NCI-H2227 (cell line): ENCODE results near the gene PCTP.
A peak's percentile ranks its signal among the peaks of the same experiment; 100 is the strongest.

Source experiments
- DNase-seq: peaks from one replicate; lab custom pipeline; 2025; ENCODE audit not compliant: unreplicated experiment; lab: John Stamatoyannopoulos, UW

Gene PCTP

DNA sequence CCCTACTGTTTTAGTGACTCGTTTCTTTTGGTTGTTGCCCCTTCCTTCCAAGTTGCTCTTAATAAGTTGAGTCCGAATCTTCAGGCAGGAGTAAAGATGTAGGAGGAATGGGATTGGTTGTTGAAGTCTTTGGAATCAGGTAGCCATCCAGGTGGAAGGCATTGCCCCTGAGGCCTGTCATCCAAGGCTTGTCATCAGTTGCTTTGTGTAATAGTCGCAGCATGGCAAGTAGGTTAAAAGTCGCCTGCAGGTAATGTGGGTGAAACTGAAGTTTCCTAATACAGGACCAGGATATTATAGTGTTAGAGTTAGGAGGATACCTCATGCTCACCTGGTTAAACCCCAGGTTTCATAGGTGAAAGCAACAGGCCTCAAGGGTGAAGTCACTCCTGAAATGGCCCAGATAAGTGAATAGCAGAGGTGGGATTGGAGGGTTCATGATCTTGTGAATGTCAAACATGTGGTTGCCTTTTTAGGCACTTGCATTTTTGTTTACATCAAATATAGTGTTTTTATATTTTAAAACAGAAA is 934 bp downstream of the PCTP start:
- no peak for DNase-seq

- DNase-seq: no peak
Observed at GRCh38 chr17:55756689-55757088, 5.8 kb downstream of the PCTP start.

DNA sequence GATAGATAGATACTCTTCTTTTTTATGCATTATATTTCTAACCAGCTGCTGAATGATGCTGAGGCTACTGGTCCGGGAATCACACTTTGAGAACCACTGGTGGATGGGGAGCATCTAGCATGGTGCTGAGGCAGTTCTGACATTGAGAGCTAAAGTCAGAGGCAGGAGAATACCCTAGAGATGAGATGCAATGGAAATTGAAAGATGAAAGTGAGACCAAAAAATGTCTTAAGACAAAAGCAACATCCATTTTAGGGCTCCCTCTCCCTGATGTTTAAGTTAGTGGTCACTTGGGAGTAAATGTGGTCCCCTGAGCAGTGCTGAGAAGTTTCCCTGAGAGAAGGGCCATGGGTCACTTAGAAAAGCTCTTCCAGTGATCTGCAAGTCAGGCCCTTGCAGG is 6.8 kb downstream of the PCTP start:
- no peak for DNase-seq

- DNase-seq: no peak
Observed at GRCh38 chr17:55758171-55758570, 7.3 kb downstream of the PCTP start.

GRCh38 chr17:55760643-55761355 is 9.9 kb downstream of the PCTP start:
- DNase-seq: no peak

GRCh38 chr17:55762086-55762858 is 11.4 kb downstream of the PCTP start:
- DNase-seq: no peak

DNA sequence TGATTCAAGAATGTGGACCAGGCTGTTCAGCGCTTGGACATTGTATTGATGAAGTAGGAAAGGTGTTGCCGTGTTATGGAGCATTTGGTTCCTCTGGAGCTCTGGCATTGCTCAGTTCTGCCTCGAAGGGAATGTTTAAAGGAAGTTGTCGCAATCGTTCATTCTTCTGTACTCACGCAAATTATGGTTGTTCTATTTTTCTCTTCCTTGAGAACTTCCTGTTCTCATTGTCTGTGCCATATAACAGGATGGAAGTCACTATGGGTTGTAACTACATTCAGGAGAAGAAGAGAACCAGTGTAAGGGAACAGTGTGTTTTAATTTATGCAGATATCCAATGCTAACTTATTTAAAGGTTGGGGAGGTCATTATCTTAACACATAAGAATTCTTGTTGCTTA is 13.0 kb downstream of the PCTP start:
- DNase-seq: no peak

DNA sequence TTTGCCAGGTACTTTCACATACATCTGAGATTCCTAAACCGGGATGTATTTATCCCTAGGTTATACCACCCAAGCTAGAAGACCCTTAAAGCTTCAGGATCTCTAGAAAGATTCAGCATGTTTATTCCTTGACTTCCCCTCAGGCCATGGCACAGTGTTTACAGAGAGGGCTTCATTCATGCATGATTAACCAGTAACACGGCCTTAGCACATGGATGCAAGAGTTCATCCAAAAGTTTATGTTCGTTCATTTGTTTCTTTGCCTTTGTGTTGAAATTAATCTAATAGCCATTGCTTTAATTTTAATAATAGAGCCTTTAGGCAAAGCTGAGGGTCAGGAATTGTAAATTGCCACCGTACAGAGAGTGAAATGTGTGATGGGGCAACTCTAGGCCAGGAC is 13.8 kb downstream of the PCTP start:
- no peak for DNase-seq

GRCh38 chr17:55765472-55765871 is 14.6 kb downstream of the PCTP start:
- no peak for DNase-seq

DNA sequence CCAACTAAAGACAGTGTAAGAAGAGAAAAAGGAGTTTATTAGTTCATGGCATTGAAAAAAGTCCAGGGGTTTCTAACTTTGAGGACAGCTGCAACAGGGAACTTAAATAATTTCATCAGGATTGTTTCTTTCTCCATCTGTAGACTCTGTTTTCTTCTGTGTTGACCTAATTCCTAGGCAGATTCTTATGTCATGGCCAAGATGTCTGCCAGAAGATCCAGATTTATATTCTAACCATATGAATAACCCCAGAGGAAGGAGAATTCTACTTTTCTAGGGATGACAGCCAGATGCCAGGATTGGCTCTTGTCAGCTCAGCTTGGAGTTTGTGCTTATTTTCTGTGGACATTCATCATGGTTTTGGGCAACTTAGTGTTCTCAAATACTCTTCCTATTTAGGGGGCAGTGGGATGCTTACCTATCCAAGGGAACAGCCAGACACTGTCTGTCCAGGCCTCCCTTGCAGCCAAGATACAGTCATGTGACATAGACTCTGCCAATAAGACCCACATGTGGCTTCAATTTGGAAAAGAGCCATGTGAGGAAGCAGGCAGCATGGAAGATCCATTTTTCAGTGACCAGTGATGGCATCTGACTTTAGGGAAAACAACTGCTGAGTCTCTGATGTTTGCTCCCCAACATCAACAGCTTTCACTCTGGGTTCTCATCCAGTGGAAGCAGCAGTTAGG is 18.2 kb downstream of the PCTP start:
- no peak for DNase-seq

DNA sequence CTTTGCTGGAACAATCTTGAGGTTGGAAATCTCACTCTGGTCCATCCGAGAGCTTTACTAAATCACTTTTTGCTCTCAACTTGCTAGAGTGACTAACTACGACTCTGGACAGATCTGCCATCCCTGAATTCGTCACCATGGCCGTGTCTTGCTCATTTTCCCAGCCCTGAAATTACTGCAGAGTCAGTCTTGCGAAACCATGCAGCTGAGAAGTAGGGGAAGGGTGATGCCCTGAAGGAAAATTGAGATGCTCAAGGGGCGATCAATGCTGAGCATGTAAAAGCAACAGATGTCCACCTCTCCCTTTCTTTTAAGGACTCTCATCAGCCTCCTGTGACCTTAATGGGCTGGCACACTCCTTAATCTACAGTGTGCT is 18.8 kb downstream of the PCTP start:
- DNase-seq: no peak

- peak; percentile 60 for DNase-seq
Observed at GRCh38 chr17:55770196-55770870, 19.5 kb downstream of the PCTP start.

- DNase-seq: no peak
Observed at GRCh38 chr17:55772086-55772485, 21.2 kb downstream of the PCTP start.

GRCh38 chr17:55773671-55774070 is 22.8 kb downstream of the PCTP start:
- no peak for DNase-seq

DNA sequence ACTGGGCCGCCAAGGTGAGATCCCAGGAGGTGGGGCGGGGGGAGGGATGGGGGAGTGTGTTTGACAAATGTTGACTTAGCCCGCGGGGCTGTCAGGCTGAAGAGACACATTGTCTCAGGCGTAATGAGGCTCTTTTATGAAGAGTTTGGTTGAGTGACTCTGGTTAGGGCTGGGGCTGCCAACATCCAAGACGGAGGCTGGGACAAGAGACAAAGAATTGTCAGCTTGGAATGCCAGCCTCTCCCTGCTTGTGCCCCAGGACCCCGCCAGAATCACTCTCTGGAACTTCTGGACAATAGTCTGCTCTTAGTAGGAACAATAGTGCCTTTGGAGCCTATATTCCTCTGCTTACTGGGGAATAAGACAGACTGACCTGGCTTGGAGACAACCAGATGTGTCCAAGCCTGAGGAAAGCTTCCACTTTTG is 24.0 kb downstream of the PCTP start:
- no peak for DNase-seq

DNA sequence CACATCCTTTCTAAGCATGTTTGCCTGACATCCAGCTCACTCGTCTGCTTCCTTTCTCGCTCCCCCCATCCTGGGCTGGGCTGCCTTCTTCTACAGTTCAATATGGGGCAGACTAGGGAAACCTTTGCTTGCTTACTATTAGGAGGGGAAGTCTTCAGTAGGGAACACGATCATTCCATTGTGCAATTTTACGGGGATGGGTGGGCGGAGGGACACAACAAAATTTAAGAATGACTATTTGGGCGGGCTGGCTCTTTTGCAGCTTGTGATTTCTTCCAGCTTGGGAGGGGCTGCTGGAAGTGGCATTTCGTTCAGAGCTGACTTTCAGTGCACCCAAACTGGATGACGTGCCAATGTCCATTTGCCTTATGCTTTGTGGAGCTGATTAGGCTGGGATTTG is 25.4 kb downstream of the PCTP start:
- DNase-seq: no peak

- no peak for DNase-seq
Observed at GRCh38 chr17:55777471-55777971, 26.7 kb downstream of the PCTP start.

DNA sequence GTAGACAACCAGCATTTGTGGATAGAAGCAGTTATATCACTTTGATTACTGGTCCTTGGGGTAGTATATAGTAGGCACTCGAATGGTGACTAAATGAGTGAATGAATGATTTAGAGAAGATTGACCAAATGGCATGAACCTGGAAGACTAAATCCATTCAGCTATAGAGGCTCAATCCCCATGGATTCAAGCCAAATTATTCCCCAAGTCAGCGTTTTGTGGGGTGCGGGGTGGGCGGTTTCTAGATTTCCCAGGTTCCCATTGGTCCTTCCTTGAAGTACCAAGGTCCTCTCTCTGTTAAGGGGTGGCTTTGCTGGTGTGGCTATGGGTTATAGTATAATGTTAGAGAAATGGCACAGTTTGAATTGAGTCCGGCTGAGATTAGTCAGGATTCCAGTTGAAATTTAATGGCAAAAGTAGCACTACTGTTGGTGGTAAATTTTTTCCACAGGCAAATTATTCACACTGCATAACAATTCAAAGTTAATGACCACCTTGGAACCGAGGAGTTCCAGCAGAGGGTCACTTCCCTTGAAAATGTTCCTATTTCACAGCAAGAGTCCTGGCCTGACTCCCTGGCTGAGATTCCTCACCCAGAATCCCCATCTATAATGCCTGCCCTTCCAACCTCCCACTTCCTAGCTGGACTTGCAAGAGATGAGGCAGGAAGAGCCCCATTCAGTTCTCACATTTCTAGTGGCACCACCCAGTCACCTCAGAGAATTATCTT is 27.7 kb downstream of the PCTP start:
- no peak for DNase-seq

DNA sequence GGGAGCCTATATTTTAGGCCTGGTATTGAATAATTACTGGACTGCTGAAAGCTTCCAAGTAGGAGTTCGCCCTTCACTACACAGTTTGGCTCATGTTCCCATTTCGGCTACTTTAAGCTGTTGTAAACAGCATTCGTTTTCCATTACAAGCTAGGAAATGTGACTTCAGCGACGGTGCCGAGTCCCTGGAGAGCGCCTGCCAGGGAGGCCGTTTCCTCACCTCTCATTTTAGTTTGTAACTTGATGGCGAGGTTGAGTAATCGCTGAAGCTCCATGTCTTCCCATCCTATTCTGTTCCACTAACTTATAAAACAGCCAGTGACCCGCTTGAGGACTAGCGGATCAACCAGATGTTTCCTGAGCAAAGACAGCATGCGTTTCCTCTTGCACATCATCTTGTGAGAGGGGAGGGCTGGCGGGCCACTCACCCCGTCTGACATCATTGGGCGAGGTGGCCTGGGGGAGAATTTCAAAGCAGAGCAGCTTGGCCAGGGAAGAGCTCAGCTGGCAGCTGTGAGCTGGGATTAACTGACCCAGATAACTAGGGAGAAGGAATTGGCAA is 32.9 kb downstream of the PCTP start:
- no peak for DNase-seq

DNA sequence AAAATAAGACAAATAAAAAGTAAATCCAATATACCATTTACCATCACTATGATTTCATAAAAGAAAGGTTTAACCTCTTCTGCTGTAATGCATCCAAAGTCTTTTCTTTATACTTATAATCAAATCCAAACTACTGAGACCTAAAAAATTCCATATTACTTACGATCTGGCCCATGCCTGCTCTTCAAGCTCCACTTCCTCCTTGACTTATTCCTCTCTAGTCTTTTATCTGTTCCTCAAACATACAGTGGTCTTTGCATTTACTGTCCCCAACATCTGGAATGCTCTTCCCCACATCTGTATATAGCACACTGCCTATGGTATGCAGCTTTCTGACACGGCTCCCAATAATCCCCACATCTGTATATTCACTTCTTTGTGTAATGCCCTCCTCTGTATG is 33.8 kb downstream of the PCTP start:
- DNase-seq: no peak
